KMS-11 (cell line): Measurements from ENCODE around the gene GABBR2.

Experiments used
- H2AFZ ChIP-seq: fragments of 200-600 bp; sonication (generic); 2 replicates; pipeline ENCODE4 v1.6.1; 2016; ENCODE audit warnings: antibody characterized with exemption, mixed run types, low read depth
- H3K27ac ChIP-seq: fragments of 200-600 bp; sonication (generic); 2 replicates; pipeline ENCODE4 v1.6.1; 2016; ENCODE audit warnings: mild to moderate bottlenecking, mixed run types
- H3K27me3 ChIP-seq: fragments of 200-600 bp; sonication (generic); 2 replicates; pipeline ENCODE4 v1.6.1; 2017; ENCODE audit warnings: mild to moderate bottlenecking, low read depth, mixed run types, moderate library complexity; ENCODE audit not compliant: insufficient read depth
- H3K36me3 ChIP-seq: fragments of 200-600 bp; sonication (generic); 2 replicates; pipeline ENCODE4 v1.6.1; 2017; ENCODE audit warnings: mild to moderate bottlenecking, mixed run types; ENCODE audit not compliant: insufficient read depth
- H3K4me1 ChIP-seq: fragments of 200-600 bp; sonication (generic); 2 replicates; pipeline ENCODE4 v1.6.1; 2016; ENCODE audit warnings: mild to moderate bottlenecking, low read depth, mixed run types; ENCODE audit not compliant: poor library complexity, severe bottlenecking
- H3K4me2 ChIP-seq: fragments of 200-600 bp; sonication (generic); 2 replicates; pipeline ENCODE4 v1.7.0; 2016; ENCODE audit warnings: mild to moderate bottlenecking, mixed run types
- H3K4me3 ChIP-seq: fragments of 200-600 bp; sonication (generic); IDR thresholded peaks from 2 replicates; pipeline ENCODE4 v1.6.1; 2017; ENCODE audit warnings: low read depth, low read length, mixed read lengths; ENCODE audit not compliant: insufficient read depth
- H3K79me2 ChIP-seq: fragments of 200-600 bp; sonication (generic); 2 replicates; pipeline ENCODE4 v1.6.1; 2016; ENCODE audit warnings: low read depth, mixed run types; ENCODE audit not compliant: insufficient read depth
- H3K9ac ChIP-seq: fragments of 200-600 bp; sonication (generic); 2 replicates; pipeline ENCODE4 v1.6.1; 2016; ENCODE audit warnings: mild to moderate bottlenecking, mixed run types
- H4K20me1 ChIP-seq: fragments of 200-600 bp; sonication (generic); 2 replicates; pipeline ENCODE4 v1.6.1; 2016; ENCODE audit warnings: mild to moderate bottlenecking, mixed run types; ENCODE audit not compliant: insufficient read depth
- TF ChIP-seq, protein P1 (sequence below): fragments of 200-600 bp; sonication (generic); conservative IDR thresholded peaks from 2 replicates; pipeline ENCODE4 v1.6.1; 2017; ENCODE audit warnings: low read depth, mild to moderate bottlenecking, antibody characterized with exemption, low read length, moderate library complexity, mixed read lengths

GABBR2 gene

DNA sequence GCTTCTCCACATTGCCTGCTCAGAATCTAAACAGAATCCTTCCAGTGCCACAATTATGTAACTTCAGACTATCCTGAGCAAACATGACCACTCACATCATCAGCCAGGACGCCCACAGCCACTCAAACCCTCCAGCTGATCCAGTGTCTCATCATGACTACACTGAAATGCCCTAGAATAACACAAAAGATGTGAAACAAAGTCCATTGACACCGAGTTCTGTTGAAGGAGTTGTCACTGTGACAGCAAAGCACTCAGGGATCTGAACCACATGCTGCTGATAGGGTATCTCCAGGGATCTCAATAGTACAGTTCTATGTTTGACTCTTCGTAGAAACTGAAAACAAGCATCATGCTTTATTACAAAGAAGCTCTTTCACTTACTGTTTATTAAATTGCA, 150.2 kb downstream of the GABBR2 start:
- no peak overlapping the region for H3K9ac ChIP-seq

DNA sequence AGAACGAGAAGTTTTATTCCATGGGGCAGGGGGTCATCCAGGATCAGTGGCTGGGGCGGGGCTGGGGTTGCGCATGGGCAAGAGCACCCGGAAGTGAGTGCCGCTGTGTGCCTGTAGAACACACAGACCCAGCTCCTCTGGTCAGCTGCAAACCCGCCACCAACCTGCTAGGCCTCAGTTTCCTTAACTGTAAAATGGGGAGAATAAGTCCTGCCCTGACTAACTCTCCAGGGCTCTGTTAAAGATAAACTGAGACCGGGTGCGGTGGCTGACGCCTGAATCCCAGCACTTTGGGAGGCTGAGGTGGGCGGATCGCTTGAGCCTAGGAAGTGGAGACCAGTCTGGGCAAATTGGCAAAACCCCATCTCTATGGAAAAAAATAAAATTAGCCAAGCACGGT, 152.2 kb downstream of the GABBR2 start:
- TF ChIP-seq, protein P1, sequence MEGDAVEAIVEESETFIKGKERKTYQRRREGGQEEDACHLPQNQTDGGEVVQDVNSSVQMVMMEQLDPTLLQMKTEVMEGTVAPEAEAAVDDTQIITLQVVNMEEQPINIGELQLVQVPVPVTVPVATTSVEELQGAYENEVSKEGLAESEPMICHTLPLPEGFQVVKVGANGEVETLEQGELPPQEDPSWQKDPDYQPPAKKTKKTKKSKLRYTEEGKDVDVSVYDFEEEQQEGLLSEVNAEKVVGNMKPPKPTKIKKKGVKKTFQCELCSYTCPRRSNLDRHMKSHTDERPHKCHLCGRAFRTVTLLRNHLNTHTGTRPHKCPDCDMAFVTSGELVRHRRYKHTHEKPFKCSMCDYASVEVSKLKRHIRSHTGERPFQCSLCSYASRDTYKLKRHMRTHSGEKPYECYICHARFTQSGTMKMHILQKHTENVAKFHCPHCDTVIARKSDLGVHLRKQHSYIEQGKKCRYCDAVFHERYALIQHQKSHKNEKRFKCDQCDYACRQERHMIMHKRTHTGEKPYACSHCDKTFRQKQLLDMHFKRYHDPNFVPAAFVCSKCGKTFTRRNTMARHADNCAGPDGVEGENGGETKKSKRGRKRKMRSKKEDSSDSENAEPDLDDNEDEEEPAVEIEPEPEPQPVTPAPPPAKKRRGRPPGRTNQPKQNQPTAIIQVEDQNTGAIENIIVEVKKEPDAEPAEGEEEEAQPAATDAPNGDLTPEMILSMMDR, result no peak
- no peaks in the 10 kb centered on the region for H4K20me1 ChIP-seq
- H2AFZ ChIP-seq, result no peak overlapping the region
- H3K79me2 ChIP-seq, result no peaks in the 10 kb centered on the region
- no peaks in the 10 kb centered on the region for H3K36me3 ChIP-seq
- no peaks in the 10 kb centered on the region for H3K4me1 ChIP-seq
- no peak overlapping the region for H3K27ac ChIP-seq
- H3K4me2 ChIP-seq, result no peak overlapping the region
- H3K4me3 ChIP-seq, result no peak overlapping the region
- no peak overlapping the region for H3K9ac ChIP-seq
- H3K27me3 ChIP-seq, result no peaks in the 10 kb centered on the region

More for the DNA sequence above, 150.2 kb downstream of the GABBR2 start:
- no peaks in the 10 kb centered on the region for H3K36me3 ChIP-seq
- H3K27me3 ChIP-seq, result no peaks in the 10 kb centered on the region
- H3K4me3 ChIP-seq, result no peak overlapping the region
- H2AFZ ChIP-seq, result no peak overlapping the region
- H3K4me1 ChIP-seq, result no peaks in the 10 kb centered on the region
- no peaks in the 10 kb centered on the region for H3K79me2 ChIP-seq
- TF ChIP-seq, protein P1, result no peak
- no peaks in the 10 kb centered on the region for H4K20me1 ChIP-seq
- no peak overlapping the region for H3K27ac ChIP-seq
- no peak overlapping the region for H3K4me2 ChIP-seq

DNA sequence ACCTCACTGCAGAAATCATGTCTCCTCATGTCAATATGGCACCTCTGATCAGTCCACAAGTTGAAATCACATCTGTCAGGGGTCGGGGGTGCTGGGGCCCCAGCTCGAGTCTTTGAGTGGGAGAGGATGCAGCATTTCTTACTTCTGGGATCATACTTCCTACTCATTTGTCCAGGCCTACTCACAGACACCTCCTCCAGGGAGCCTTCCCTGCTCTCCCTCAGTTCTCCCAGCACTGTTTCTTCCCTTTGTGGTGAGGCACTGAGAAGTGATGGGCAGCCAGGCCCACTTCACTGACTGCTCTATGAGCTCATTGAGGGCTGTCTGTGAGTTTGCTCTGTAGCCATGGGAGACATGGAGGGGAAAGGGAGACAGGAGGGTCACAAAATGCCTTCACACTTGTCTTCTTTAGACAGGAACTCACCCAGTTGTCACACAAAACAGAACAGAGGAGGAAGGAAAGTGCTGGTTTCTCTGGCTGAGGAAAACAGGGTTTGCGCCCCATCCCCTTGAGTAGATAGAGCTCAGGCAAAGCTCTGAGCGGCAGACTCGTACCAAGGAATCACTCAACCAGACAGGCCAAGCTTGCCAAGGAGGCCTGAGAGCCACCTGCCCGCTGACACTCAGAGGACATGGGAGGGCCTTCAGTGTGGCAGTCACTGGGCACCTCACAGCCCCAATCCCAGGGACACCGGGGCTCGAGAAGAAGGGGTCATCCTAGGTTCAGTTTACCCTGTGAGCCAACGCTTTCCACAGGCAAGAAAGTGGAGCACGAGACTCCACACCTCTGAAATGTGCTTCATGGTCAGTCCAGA, 152.9 kb downstream of the GABBR2 start:
- no peaks in the 10 kb centered on the region for H3K27me3 ChIP-seq
- TF ChIP-seq, protein P1, result no peak
- no peaks in the 10 kb centered on the region for H3K79me2 ChIP-seq
- no peaks in the 10 kb centered on the region for H3K36me3 ChIP-seq
- no peak overlapping the region for H3K4me2 ChIP-seq
- no peak overlapping the region for H2AFZ ChIP-seq
- H3K4me1 ChIP-seq, result no peaks in the 10 kb centered on the region
- no peak overlapping the region for H3K9ac ChIP-seq
- no peak overlapping the region for H3K27ac ChIP-seq
- no peak overlapping the region for H3K4me3 ChIP-seq
- H4K20me1 ChIP-seq, result no peaks in the 10 kb centered on the region

DNA sequence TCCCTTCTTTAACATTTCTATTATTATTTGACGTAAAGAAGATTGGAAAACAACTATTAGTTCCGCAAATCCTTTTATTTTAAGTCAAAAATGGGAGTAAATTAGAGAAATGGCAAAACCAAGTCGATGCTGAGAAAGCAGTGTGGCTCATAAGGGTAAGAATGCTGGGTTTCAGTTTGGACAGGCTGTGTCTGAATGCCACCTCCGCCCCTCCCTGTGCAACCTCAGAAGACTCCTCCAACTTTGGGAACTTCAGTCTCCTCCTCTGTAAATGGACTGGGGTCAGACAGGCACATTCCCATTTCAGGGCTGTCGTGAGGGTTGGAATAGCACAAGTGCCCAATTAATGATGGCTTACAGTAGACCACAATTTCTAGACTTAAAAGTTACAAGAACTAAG, 154.0 kb downstream of the GABBR2 start:
- no peaks in the 10 kb centered on the region for H3K79me2 ChIP-seq
- H3K4me1 ChIP-seq, result no peaks in the 10 kb centered on the region
- no peak overlapping the region for H3K27ac ChIP-seq
- TF ChIP-seq, protein P1, result no peak
- no peaks in the 10 kb centered on the region for H3K36me3 ChIP-seq
- no peak overlapping the region for H3K4me2 ChIP-seq
- H4K20me1 ChIP-seq, result no peaks in the 10 kb centered on the region
- no peak overlapping the region for H3K9ac ChIP-seq
- H3K4me3 ChIP-seq, result no peak overlapping the region
- H3K27me3 ChIP-seq, result no peaks in the 10 kb centered on the region
- no peak overlapping the region for H2AFZ ChIP-seq
